ENCODE results near the gene IFI6.

Gene IFI6

DNA sequence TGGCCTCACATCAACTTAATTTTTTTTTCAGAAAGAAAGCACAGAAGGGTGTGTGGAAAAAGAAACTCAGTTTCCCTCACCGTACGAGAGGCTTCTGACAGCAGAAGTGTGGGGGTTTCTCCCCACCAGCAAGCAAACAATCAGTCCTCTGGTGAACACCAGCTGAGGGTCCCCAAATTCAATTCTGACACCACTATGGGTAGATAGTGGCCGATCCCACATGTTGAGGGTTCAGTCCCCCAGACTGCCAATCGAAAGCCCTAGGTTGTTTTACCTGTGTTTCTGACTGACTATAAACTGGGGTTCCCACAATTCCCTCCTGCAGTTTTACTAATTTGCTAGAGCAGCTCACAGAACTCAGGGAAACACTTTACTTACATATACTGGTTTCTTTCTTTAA is 2.1 kb downstream of the IFI6 start:
- DNase-seq = no peak

DNA sequence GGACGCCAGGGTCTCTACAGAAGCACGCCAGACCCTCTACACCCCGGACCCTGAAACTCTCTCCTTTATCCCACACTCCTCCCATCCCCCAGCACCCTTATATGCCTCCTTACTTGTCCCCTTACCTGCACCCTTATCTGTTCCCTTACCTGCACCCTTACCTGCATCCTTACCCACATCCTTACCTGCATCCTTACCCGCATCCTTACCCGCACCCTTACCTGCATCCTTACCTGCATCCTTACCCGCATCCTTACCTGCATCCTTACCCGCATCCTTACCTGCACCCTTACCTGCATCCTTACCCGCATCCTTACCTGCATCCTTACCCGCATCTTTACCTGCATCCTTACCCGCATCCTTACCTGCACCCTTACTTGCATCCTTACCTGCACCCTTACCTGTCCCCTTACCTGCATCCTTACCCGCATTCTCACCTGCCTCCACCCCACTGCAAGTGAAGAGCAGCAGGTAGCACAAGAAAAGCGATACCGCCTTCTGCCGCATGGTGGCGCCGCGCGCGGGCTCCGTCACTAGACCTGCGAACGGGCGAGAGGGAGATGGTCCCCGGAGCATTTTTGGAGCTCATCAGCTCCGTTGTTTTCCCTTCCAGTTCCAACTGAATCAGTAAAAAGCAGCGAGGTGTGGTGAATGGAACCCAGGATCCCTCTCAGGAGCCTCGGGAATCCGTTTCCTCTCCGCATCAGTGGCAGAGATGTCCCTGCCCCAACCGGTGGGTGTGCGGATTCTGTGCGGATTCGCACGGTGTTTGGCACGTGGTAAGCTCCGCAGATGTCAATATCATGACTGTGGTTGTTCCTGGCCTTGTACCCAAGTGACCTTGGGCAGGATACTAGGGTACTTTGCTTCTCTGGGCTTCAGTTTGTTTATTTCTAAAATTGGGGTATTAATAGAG is 2.9 kb downstream of the IFI6 start:
- no peak for DNase-seq

DNA sequence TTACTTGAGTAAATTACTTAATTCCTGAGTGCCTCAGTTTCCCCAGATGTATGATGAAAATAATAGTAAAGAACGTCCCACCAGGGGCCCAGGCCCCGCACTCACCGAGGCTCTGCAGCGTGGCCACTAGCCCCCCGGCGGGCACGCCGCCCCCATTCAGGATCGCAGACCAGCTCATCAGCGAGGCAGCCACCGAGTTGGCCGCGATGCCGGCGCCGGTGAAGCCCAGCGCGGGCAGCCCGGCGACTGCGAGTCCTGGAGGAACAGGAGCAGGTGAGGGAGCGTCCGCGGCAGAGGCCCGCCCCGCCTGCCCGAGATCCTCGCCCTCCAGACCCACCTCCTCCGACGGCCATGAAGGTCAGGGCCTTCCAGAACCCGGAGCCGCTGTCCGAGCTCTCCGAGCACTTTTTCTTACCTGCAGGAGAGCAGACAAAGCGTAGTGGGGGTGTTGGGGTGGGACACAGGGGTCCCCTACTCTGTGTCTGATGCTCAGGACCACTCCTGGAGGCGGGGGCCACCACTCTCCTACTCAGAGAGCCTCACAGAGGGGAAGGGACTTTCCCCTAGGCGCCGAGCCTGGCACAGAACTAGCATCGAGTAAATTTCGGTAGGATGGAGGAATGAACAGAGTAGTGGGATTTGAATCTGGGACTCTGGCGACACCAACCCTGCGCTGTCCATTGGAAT is 3.7 kb downstream of the IFI6 start:
- no peak for DNase-seq

DNA sequence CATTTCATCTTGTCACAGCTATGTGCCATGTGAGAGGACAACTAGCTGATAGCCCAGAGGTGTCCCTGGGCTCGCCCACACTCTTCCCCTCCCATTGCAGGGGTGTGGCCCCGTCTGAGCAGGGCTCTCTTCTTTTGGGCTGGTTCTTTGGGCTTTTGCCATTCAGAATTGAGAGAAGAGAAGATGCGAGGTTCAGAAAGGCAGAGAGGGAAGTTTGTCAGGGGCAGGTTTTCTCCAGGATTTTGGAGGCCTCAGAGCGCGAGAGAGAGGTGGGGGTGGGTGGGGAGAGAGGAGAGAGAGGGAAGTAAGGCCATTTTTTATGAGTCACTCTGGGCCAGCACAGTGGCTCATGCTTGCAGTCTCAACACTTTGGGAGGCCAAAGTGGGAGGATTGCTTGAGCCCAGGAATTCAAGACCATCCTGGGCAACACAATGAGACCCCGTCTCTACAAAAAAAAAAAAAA is 5.2 kb downstream of the IFI6 start:
- no peak for DNase-seq

DNA sequence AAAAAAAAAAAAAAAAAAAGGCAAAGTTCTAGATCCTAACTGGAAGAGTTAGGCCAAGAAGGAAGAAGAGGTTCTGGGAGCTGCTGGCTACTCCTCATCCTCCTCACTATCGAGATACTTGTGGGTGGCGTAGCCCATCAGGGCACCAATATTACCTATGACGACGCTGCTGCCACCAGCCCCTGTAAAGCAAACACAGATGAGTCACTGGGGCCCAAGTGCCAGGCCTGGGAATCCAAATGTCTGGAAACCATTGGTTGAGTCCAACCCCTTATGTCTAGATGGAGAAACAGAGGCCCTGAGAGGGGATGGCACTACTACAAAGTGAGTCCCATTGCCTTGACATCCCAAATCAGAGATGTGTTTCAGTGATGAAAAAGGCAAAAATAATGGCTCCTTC is 5.7 kb downstream of the IFI6 start:
- no peak for DNase-seq

DNA sequence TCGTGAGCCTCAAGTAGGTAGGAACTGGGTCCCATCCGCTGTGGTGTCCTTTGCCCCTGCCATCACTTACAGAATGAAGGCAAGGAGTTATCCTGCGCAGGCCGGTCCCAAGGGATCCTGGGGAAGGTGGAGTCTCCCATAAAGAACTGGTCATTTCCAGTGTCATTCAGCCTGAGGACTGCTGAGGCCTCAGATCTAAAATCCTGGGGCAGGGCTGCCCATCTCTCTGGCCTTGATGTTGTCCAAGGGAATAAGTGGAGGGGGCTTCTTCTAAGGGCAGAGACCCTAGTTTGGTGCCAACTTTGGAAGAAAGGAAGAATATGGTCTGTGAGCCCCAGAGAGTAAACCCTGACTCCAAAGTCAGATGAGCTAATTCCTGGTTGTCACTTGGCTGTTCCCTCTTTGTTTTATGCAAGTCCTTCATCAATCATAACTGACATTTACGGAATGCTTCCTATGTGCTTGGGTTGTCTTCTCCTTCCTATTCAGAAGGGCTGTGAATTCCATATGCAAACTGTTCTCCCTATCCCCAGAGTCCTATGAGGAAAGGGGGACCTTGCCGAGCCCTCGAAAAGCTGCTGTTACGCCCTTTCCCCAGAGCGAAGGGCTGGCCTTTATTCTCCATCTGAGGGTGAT is 6.9 kb downstream of the IFI6 start:
- DNase-seq = no peak

DNA sequence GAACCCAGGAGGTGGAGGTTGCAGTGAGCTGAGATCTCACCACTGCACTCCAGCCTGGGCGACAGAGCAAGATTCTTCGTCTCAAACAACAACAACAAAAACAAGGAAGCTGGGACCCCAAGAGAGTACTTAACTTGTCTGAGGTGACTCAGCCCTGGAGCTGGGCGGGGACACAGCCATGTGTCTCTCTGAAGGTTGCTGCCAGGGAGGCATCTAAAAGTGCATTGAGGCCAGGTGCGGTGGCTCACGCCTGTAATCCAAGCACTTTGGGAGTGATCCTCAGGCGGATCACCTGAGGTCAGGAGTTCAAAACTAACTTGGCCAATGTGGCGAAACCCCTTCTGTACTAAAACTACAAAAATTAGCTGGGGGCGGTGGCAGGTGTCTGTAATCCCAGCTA is 7.7 kb downstream of the IFI6 start:
- no peak for DNase-seq

DNA sequence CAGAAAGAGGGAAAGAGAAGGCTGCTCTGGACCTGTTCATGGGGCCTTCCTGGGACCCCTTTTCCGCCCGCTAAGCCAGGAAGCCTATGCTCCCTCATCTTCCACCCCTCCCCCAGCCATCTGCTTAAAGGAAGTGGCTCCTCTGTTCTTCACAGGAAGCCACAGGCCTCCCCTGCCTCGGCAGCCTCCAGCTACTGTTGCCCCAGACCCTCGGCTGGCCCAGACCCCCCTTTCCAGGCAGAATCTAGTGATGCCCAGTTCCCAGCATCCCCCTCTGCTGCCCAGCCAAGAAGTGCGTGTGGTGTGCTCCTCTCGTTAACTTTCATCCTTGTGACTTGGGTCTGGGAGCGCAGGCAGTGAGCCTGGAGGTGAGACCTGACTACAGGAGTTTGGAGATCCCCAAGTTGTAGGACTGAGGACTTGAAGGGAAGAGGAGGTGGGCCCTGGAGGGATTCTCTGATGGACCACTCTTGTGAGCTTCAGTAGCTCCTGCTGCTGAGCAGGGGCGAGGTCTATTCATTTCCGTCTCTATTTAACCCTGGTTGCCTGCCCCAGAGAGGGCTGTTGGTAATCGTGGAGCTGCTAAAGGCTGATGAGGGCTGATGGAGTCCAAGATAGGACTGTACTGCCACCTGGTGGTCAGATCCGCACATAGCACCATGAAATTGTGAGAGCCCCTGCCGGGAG is 9.1 kb downstream of the IFI6 start:
- DNase-seq = no peak

DNA sequence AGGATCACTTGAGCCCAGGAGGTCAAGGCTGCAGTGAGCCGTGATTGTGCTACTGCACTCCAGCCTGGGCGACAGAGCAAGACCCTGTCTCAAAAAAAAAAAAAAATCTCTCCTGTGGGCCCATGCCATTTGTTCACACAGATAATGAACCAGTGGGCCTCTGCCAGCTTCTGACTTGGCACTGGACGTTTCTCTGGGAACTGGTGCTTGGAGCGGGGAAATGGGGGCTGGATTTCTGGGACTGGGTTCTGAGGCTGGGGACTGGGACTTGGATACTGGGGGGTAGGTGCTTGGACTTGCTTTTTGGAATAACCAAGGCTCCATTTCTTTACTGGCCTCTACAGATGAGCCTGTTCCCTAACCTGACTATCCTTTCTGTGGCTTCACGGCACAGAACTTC is 9.7 kb downstream of the IFI6 start:
- no peak for DNase-seq

DNA sequence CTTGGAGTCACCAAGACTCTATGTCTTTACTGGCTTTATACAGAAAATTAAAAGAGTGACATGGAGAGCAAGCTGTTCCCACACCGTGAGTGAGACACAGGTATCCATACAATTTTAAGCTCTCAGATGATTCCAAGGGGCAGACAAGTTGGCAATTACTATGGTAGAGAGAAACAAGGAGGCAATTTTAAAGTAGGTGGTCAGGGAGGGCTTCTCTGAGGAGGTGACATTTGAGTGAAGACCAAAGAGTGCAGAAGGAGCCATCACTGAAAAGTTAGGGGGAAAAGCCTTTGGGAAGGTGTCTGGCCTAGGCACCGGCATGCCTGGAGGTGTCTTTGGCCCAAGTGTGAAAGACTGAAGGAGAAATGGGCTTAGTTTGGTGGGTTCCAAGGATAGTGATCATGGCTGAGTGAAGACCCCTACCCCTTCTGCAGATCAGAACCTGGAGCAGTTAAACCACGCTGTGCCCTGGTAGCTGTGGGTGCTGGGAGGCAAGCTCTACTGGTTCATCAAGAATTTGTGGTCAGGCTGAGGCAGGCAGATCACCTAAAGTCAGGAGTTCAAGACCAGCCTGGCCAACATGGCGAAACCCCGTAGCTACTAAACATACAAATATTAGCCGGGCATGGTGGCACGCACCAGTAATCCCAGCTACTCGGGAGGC is 10.4 kb downstream of the IFI6 start:
- no peak for DNase-seq

DNA sequence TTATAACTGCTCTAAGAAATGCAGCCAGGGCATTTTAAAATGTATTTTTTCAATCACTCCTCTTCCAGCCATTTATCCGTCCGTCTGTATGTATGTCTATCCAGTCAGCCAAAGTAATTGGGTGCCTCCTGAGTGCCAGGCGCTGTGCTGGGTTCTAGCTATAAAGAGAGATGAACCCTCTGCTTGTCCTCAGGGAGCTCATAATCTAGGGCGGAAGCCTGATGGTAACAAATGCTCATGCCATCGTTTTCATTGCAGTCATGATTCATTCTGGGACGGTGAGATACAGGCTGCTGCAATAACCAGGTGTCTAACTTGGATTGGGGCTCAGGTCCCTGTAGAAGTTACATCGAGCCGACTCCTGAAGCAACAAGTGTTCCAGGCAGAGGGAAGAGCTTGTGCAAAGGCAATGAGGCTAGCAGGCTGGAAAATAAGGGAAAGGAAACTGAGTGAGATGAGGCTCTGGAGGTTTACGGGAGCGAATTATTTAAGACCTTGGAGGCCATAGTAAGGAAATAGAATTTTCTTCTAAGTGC is 11.6 kb downstream of the IFI6 start:
- no peak for DNase-seq

DNA sequence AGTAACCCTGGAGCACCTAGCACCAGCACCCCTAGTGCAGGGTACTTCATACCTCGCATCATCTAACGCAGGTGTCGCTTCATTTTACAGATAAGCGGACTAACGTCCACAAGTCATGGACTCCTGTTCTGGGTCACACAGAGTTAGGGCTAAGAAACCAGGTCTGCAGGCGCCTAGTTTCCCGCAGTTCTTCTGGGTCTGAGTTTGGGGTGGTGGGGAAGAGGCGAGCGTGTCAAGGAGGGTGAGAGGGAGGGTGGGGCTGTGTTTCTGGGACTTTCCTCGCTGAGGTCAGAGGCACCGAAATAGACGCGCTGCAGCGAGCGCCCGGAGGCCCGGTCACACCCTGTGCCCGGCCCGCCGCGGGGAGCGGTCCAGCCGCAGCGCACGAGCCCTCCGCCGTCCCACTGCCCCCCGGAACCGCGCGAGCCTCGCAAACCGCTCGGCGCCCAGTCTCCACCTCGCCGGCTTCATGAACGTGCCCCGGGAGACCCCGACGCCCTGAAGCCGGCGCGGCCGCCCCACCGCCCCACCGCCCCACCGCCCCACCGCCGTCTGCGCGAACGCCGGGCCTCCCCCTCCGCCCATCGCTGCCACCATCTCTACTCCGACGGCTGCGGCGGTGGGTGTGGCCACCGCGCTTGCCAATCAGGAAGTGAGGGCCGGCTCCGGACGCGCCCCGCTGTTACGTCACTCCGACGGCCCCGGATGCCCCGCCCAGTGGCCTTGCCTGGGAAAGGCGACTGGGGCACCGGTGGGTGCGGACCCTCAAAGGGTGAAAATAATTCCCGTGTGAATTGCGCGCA is 12.3 kb downstream of the IFI6 start:
- DNase-seq = no peak

DNA sequence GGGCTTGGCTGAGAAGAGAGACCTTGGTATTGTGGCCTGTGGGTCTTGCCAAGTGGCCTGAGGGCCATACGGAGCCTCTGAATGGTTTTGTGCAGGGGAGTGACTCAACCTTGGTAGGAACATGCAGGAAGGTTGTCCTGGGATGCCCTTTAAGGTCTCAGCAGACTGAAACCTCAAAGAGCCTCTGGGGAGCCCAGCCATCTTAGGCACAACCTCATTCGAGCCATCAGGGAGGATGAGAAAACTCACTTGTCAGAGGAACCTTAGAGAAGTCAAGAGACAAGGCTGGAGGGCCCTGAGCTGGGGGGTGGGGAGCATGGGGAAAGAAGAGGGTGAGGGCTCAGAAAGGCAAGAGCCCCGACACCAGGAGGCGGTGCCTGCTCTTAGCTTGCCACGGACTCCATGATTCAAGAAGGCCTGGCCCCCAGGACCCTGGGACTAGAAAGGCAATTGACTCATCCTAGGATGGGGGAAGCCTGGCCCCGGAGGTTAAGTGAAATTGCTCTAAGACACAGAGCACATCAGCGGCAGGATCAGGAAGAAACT is 13.0 kb downstream of the IFI6 start:
- no peak for DNase-seq

DNA sequence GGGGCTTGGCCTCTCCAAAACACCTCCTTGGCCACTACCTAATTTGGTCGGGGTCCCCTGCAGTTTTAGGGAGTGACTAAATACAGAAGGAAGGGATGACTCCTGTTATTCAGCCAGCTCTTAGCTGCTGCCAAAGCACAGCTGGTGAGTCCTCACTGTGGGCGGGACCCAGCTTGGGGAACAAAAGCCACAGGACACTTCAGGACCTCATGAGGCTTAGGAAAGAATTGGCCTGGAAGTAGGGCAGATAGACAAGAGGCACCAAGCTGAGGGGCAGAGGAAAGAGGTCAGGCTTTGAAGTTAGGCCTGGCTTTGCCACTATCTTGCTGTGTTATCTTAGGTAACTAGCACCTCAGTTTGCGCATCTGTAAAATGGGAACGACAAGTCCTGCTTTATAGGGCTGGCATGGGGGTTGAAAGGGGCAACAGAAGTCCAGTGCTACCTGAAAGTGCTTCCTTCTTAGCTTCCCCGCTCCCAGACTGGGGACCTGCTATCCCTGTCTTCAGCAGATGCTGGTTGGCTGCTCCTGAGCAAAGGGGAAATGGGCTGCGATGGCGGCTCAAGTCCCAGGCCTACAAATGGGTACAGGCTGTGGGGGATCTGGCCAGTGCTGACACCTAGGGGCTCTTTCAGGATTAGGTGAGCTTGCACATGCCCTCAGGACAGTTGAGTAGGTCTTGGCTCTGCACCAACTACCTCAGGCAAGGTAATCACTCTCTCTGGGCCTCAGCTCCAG is 15.7 kb downstream of the IFI6 start:
- no peak for DNase-seq

DNA sequence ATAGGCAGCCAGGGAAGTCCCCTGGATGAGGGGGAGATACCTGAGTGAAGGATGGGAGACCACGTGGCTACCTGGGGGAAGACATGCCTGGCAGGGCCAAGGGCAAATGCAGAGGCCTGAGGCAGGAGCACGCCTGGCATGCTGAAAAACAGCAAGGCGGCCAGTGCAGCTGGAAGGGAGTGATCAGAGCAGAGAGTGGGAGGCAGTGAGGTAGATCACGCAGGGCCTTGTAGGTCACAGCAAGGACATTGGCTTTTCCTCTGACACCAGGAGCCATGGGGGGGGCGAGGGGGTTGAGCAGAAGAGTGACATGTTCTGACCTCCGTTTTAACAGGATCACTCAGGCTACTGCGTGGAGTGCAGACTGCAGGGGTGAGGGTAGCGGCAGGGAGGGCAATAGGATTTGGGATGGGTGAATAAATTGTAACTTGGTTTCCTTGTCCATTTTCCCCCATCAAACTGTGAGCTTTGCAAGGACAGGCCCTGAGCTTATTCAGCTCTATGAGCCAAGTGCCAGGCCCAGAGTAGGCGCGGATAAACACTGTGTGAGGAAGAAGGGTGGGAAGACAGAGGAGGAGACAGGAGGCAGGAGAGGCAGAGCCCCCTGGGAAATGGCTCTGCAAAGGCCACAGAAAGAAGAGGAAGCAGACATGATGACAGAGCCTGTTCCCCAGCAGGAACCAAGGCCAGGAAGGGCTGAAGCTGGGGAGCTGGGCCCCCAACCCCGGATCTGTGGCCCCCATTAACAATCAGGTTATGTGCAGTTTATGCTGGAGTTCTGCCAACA is 16.6 kb downstream of the IFI6 start:
- no peak for DNase-seq

DNA sequence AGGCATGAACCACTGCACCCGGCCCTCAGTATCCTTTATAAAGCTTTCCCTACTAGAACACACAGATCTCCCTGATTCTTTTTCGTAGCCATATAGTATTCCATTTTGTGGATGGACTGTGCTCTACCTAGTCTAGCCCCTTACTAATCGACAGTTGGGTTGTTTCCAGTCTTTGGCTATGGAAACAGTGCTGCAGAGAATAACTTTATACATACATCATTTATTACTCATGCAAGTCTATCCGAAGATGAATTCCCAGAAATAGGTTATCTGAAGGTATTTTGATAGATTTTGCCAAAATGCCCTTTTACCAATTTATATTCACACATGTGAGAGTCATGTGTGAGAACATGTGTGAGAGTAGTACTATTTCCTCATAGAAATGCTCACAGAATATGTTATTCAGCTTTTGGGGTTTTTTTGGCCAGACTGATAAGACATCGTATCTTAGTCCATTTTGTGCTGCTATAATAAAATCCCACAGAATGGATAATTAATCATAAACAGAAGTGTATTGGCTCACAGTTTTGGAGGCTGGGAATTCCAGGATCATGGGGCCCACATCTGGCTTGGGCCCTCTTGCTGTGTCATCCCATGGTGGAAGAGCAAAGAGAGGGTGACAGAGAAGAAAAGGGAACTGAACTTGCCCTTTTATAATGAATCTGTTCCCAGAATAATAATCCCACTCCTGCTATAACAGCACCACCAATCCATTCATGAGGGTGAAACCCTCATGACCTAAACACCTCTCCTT is 19.7 kb downstream of the IFI6 start:
- no peak for DNase-seq

DNA sequence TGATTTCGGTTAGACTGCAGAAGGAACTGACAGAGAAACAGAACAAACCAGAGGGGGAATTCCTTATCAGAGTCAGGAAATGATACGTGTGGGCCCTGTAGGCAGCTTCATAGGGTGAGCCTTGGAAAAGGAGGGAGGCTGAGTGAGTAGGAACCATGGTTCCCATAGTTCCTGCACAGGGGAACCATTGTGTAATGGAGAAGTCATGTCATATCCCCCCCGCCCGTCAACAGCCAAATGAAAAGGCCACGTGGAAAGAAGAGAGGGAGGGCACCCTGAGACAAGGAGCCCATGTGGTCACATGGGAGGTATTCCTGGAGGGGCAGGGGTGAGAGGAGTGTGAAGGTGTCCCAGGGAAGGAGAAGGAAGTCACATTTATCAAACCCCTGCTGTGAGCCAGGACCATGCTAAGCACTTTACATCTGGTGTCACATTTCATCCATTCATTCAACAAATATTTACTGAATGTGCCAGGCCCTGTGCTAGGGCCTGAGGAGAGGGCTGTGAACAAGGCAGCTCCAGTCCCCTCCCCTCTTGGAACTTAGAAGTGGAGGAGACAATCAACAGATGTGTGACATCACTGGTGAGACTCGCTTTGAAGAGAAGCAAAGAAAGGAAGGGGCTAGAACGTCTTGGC is 21.3 kb downstream of the IFI6 start:
- no peak for DNase-seq

DNA sequence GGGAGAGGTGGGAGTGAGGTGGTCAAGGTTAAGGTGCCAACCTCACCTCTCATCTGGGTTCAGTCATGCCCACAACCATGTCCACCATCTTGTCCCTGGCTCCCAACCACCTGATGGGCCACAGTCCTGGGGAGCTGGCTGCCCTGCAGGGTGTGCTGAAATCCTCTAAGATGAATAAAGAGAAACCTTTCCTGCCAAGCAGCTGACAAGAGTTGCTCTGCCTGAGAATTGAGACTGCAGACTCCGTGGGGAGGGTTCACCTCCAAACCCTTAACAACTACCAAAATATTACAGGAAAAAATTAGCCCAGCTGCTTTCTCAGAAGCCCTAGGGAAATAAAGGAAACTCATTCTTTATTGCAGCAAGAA is 21.8 kb downstream of the IFI6 start:
- no peak for DNase-seq

DNA sequence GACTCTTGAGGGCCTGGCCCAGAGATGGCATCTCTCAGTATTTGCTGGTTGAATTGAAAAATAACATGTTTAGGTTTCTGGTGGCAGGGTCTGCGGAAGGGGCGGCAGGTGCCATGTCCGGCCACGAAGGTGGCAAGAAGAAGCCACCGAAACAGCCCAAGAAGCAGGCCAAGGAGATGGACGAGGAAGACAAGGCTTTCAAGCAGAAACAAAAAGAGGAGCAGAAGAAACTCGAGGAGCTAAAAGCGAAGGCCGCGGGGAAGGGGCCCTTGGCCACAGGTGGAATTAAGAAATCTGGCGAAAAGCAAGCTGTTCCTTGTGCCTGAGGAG is 22.7 kb downstream of the IFI6 start:
- no peak for DNase-seq
